HCT116 (cell line): ENCODE results near the gene DYRK2. TPM values are rescaled to one million over a fixed set of nuclear protein-coding genes. Genes with fewer than 3 reads are reported as not detected.

ENCODE experiments used
- ATAC-seq: fragments of 200-7000 bp; cut with Tn5 transposase; 2 replicates; pipeline ENCODE4 v1.9.1; 2020; ENCODE audit warnings: mild to moderate bottlenecking, moderate library complexity
- BruUV-seq: library from RNA; stranded (reverse); fragments of 400-500 nt; replicated peaks from 2 replicates; lab custom pipeline; 2021; lab: Mats Ljungman, UMichigan
- CTCF ChIA-PET: fragments of 300-600 bp; sonication (Branson Sonifier 250); formaldehyde crosslinking; loops from one replicate; lab custom pipeline; 2021; ENCODE audit warnings: antibody characterized with exemption; lab: Charles Lee
- POLR2A ChIA-PET: fragments of 300-600, 350-600 bp; sonication (Branson Sonifier 250); formaldehyde crosslinking; loops from one replicate; lab custom pipeline; 2021; ENCODE audit warnings: antibody characterized with exemption; lab: Charles Lee
- RAD21 ChIA-PET, 2 experiments: fragments of 300-600 bp; sonication (Branson Sonifier 250); formaldehyde crosslinking; loops; one replicate each; lab custom pipeline; 2023; ENCODE audit warnings: low total read pairs in 2 of 2; ENCODE audit not compliant: uncharacterized antibody in 2 of 2, unreplicated experiment in 2 of 2, low non-redundant PET in 1 of 2; lab: Charles Lee
- DNase-seq: peaks from one replicate; pipeline ENCODE4 v3.0.0-alpha.2; 2010; ENCODE audit warnings: low read depth, low spot score
- H2AFZ ChIP-seq: fragments of 200-600 bp; shearing (Covaris generic), sonication (generic); 2 replicates; pipeline ENCODE4 v1.6.1; 2017; ENCODE audit warnings: low read depth, mixed run types, mixed read lengths, antibody characterized with exemption, low read length; ENCODE audit not compliant: poor library complexity, severe bottlenecking
- H3K27ac ChIP-seq: 2 replicates; pipeline ENCODE4 v1.5.1; 2012; ENCODE audit warnings: low read depth, low read length
- H3K27me3 ChIP-seq: fragments of 200-600 bp; sonication (generic); 2 replicates; pipeline ENCODE4 v1.6.1; 2016; ENCODE audit warnings: mixed run types, low read length, mixed read lengths; ENCODE audit not compliant: insufficient read depth
- H3K36me3 ChIP-seq, 2 experiments: fragments of 200-500 bp in 1 of 2; fragments of 200-600 bp in 1 of 2; sonication (Bioruptor generic) in 1 of 2; sonication (generic) in 1 of 2; 2 replicates each; pipeline versions ENCODE4 v1.5.1 to v1.6.1; 2014 to 2016; ENCODE audit warnings: low read length in 2 of 2, inconsistent platforms in 1 of 2, mixed read lengths in 1 of 2, mixed run types in 1 of 2; ENCODE audit not compliant: insufficient read depth in 2 of 2, control insufficient read depth in 1 of 2
- H3K4me1 ChIP-seq, 2 experiments: fragments of 200-600 bp in 1 of 2; sonication (generic) in 1 of 2; 2 replicates each; pipeline versions ENCODE4 v1.5.1 to v1.6.1; 2012 to 2017; ENCODE audit warnings: low read length in 2 of 2, inconsistent platforms in 1 of 2, mild to moderate bottlenecking in 1 of 2, mixed read lengths in 1 of 2, mixed run types in 1 of 2, moderate library complexity in 1 of 2; ENCODE audit not compliant: insufficient read depth in 2 of 2, control insufficient read depth in 1 of 2
- H3K4me2 ChIP-seq: fragments of 200-600 bp; sonication (generic); 2 replicates; pipeline ENCODE4 v1.6.1; 2017; ENCODE audit warnings: mixed run types, low read length, mixed read lengths
- H3K4me3 ChIP-seq, 2 experiments: fragments of 200-600 bp in 1 of 2; sonication (generic) in 1 of 2; replicated peaks in 1 of 2; 2 replicates each; pipeline ENCODE4 v1.5.1; 2011 to 2016; ENCODE audit warnings: low read length in 2 of 2, control low read depth in 1 of 2, low read depth in 1 of 2, mild to moderate bottlenecking in 1 of 2, mixed read lengths in 1 of 2, mixed run types in 1 of 2
- H3K79me2 ChIP-seq: fragments of 200-600 bp; sonication (generic); 2 replicates; pipeline ENCODE4 v1.6.1; 2017; ENCODE audit warnings: mild to moderate bottlenecking, mixed run types, low read length, moderate library complexity, mixed read lengths; ENCODE audit not compliant: insufficient read depth
- H3K9ac ChIP-seq: fragments of 200-600 bp; sonication (generic); 2 replicates; pipeline ENCODE4 v1.6.1; 2016; ENCODE audit warnings: low read length, mixed read lengths
- H3K9me2 ChIP-seq: fragments of 200-600 bp; sonication (generic), shearing (Covaris generic); 2 replicates; pipeline ENCODE4 v1.6.1; 2017; ENCODE audit warnings: mixed run types, mild to moderate bottlenecking, moderate library complexity; ENCODE audit not compliant: insufficient read depth
- H3K9me3 ChIP-seq, 2 experiments: fragments of 200-500 bp in 1 of 2; fragments of 200-600 bp in 1 of 2; sonication (Bioruptor generic) in 1 of 2; sonication (generic) in 1 of 2; 2 replicates each; pipeline ENCODE4 v1.6.1; 2014 to 2017; ENCODE audit warnings: low read length in 2 of 2, mixed read lengths in 2 of 2, inconsistent platforms in 1 of 2, low read depth in 1 of 2, mild to moderate bottlenecking in 1 of 2, mixed run types in 1 of 2, moderate library complexity in 1 of 2; ENCODE audit not compliant: control insufficient read depth in 1 of 2, insufficient read depth in 1 of 2
- H4K20me1 ChIP-seq: fragments of 200-600 bp; sonication (generic), shearing (Covaris generic); 2 replicates; pipeline ENCODE4 v1.6.1; 2017; ENCODE audit warnings: mixed run types, mild to moderate bottlenecking, moderate library complexity; ENCODE audit not compliant: insufficient read depth
- ATF3 ChIP-seq: IDR thresholded peaks from 2 replicates; pipeline ENCODE4 v1.6.1; 2012
- CBX3 ChIP-seq: IDR thresholded peaks from 2 replicates; pipeline ENCODE4 v1.6.1; 2012; ENCODE audit warnings: low read depth
- CEBPB ChIP-seq: IDR thresholded peaks from 2 replicates; pipeline ENCODE4 v1.6.1; 2012; ENCODE audit warnings: low read depth
- CTCF ChIP-seq, 3 experiments: fragments of 200-600 bp in 1 of 3; sonication (generic) in 1 of 3; IDR thresholded peaks in 2 of 3; conservative IDR thresholded peaks in 1 of 3; 2 replicates each; pipeline ENCODE4 v1.5.1; 2012 to 2017; ENCODE audit warnings: low read depth in 2 of 3, low read length in 2 of 3, antibody characterized with exemption in 1 of 3, borderline replicate concordance in 1 of 3, control low read depth in 1 of 3, mild to moderate bottlenecking in 1 of 3, mixed read lengths in 1 of 3, mixed run types in 1 of 3, moderate library complexity in 1 of 3; ENCODE audit not compliant: insufficient read depth in 1 of 3
- EGR1 ChIP-seq: IDR thresholded peaks from 2 replicates; pipeline ENCODE4 v1.6.1; 2012; ENCODE audit warnings: low read depth
- ELF1 ChIP-seq: IDR thresholded peaks from 2 replicates; pipeline ENCODE4 v1.6.1; 2012; ENCODE audit warnings: low read depth, borderline replicate concordance
- EZH2 ChIP-seq: fragments of 200-600 bp; sonication (generic); IDR thresholded peaks from 2 replicates; pipeline ENCODE4 v1.6.1; 2017; ENCODE audit warnings: antibody characterized with exemption, mixed run types
- FOSL1 ChIP-seq: IDR thresholded peaks from 2 replicates; pipeline ENCODE4 v1.6.1; 2012; ENCODE audit warnings: low read depth
- JUND ChIP-seq: IDR thresholded peaks from 2 replicates; pipeline ENCODE4 v1.6.1; 2012
- MAX ChIP-seq: IDR thresholded peaks from 2 replicates; pipeline ENCODE4 v1.6.1; 2012
- POLR2A ChIP-seq: IDR thresholded peaks from 2 replicates; pipeline ENCODE4 v1.7.0; 2011; ENCODE audit warnings: borderline replicate concordance; ENCODE audit not compliant: insufficient read depth, insufficient read length; ENCODE audit errors: extremely low read depth
- RAD21 ChIP-seq: IDR thresholded peaks from 2 replicates; pipeline ENCODE4 v1.6.1; 2012; ENCODE audit warnings: low read depth, mild to moderate bottlenecking
- REST ChIP-seq: IDR thresholded peaks from 2 replicates; pipeline ENCODE4 v1.6.1; 2012; ENCODE audit warnings: low read depth
- SIN3A ChIP-seq: IDR thresholded peaks from 2 replicates; pipeline ENCODE4 v1.6.1; 2012; ENCODE audit warnings: low read depth
- SP1 ChIP-seq: IDR thresholded peaks from 2 replicates; pipeline ENCODE4 v1.6.1; 2012; ENCODE audit warnings: low read depth
- SRF ChIP-seq: IDR thresholded peaks from 2 replicates; pipeline ENCODE4 v1.6.1; 2012; ENCODE audit warnings: low read depth
- TCF7L2 ChIP-seq: IDR thresholded peaks from 2 replicates; pipeline ENCODE4 v1.7.0; 2011; ENCODE audit warnings: borderline replicate concordance, inconsistent platforms; ENCODE audit not compliant: insufficient read depth, insufficient read length; ENCODE audit errors: extremely low read depth
- YY1 ChIP-seq: IDR thresholded peaks from 2 replicates; pipeline ENCODE4 v1.6.1; 2011; ENCODE audit warnings: low read length, low read depth, moderate library complexity, mild to moderate bottlenecking; ENCODE audit not compliant: insufficient replicate concordance; ENCODE audit errors: extremely low read depth
- ZBTB33 ChIP-seq: IDR thresholded peaks from 2 replicates; pipeline ENCODE4 v1.6.1; 2011; ENCODE audit warnings: mild to moderate bottlenecking, low read length, moderate library complexity; ENCODE audit not compliant: insufficient replicate concordance; ENCODE audit errors: extremely low read depth
- ZFX ChIP-seq: fragments of 450-650 bp; IDR thresholded peaks from 2 replicates; pipeline ENCODE4 v1.6.1; 2017
- intact Hi-C: fragments of 100-400 bp; cut with micrococcal nuclease; formaldehyde crosslinking; loops from 2 replicates; pipeline ENCODE4 v1.10.0; 2022
- total RNA-seq: library from RNA; stranded (reverse); gene quantifications from one replicate; pipeline ENCODE4 v1.2.1, GENCODE V29; 2021; ENCODE audit not compliant: unreplicated experiment

The DYRK2 gene
- total RNA-seq, 1 experiment from 2014 or later = 28.7 TPM

- ChIA-PET POLR2A (no interaction called here), RAD21 (no interaction called here), CTCF (no interaction called here)
- H3K4me1 ChIP-seq = no peaks in the 10 kb centered on the region
- no peaks in the 10 kb centered on the region for H3K27me3 ChIP-seq
- no peak overlapping the region for H3K4me3 ChIP-seq
- ATAC-seq (no peak), DNase-seq (no peak)
- no peak overlapping the region for H3K4me2 ChIP-seq
- no peaks in the 10 kb centered on the region for H3K9me3 ChIP-seq
- H2AFZ ChIP-seq = no peak overlapping the region
- TF ChIP-seq POLR2A (no peak), RAD21 (no peak), ZBTB33 (no peak), MAX (no peak), YY1 (no peak), CEBPB (no peak), JUND (no peak), CBX3 (no peak), EGR1 (no peak), ELF1 (no peak), TCF7L2 (no peak), SP1 (no peak), SRF (no peak), ATF3 (no peak), REST (no peak), CTCF (IDR thresholded peaks at IDR 0.05 in 2 of 3, conservative IDR thresholded peaks at IDR 0.05 in 1 of 3; ENCODE audit: borderline replicate concordance in 1 of 3, insufficient read depth in 1 of 3, low read depth in 2 of 3, low read length in 2 of 3) (no peak), FOSL1 (no peak), SIN3A (no peak), ZFX (no peak), EZH2 (no peak)
- no peaks in the 10 kb centered on the region for H4K20me1 ChIP-seq
- intact Hi-C loops = no loop called here
- no peaks in the 10 kb centered on the region for H3K36me3 ChIP-seq
- no TSS peak for BruUV-seq
- no peak overlapping the region for H3K27ac ChIP-seq
- no peaks in the 10 kb centered on the region for H3K79me2 ChIP-seq
- no peak overlapping the region for H3K9ac ChIP-seq
- H3K9me2 ChIP-seq = no peaks in the 10 kb centered on the region
These were observed 49.4 kb downstream of the DYRK2 start for GRCh38 chr12:67697967-67698366.
